D721Med (cell line): Measurements from ENCODE around the gene HS3ST2.

Source experiments
- DNase-seq: peaks from one replicate; pipeline ENCODE4 v3.0.0; 2011; ENCODE audit warnings: low spot score; ENCODE audit not compliant: insufficient read length
- FAIRE-seq: peaks from 2 replicates; lab custom pipeline; 2011; peaks lifted over from hg19 to GRCh38; lab: Jason Lieb, UNC
- CTCF ChIP-seq: IDR thresholded peaks from 2 replicates; pipeline ENCODE4 v1.5.1; 2012; ENCODE audit warnings: mild to moderate bottlenecking, control low read depth; ENCODE audit not compliant: insufficient read depth; ENCODE audit errors: missing control alignments

The HS3ST2 gene

GRCh38 chr16:22843122-22843521, 29.2 kb downstream of the HS3ST2 start:
- no peak for TF ChIP-seq CTCF
- FAIRE-seq (no peak), DNase-seq (no peak)

GRCh38 chr16:22843856-22844255, 29.9 kb downstream of the HS3ST2 start:
- TF ChIP-seq CTCF: no peak
- no peak for FAIRE-seq
- no peak for DNase-seq

GRCh38 chr16:22844416-22844815, 30.5 kb downstream of the HS3ST2 start:
- FAIRE-seq: no peak
- DNase-seq: no peak
- TF ChIP-seq CTCF: no peak

GRCh38 chr16:22847100-22847499, 33.1 kb downstream of the HS3ST2 start:
- DNase-seq (no peak), FAIRE-seq (no peak)
- no peak for TF ChIP-seq CTCF

- no peak for DNase-seq
- no peak for TF ChIP-seq CTCF
- FAIRE-seq: no peak
Observed at GRCh38 chr16:22847690-22848089, 33.7 kb downstream of the HS3ST2 start.

GRCh38 chr16:22848451-22848850, 34.5 kb downstream of the HS3ST2 start:
- no peak for TF ChIP-seq CTCF
- FAIRE-seq (no peak), DNase-seq (no peak)

GRCh38 chr16:22849517-22849916, 35.6 kb downstream of the HS3ST2 start:
- TF ChIP-seq CTCF: no peak

More at GRCh38 chr16:22849517-22849916, 35.6 kb downstream of the HS3ST2 start:
- DNase-seq: no peak
- FAIRE-seq: no peak
